Heart left ventricle (tissue), 16 donors: Measurements from ENCODE around the gene SLC9A8. TPM values are rescaled to one million over a fixed set of nuclear protein-coding genes. Genes with fewer than 3 reads are reported as not detected.
"Not testable (repeated sequence)": the region's sequence is repeated elsewhere in the genome, so short reads cannot be mapped to it uniquely, and the experiment has no call there.

Experiments
- ATAC-seq, 4 donors: fragments of 200-7000 bp; cut with Tn5 transposase; one replicate each; pipeline ENCODE4 v1.9.1; 2020 to 2022; ENCODE audit warnings: moderate library complexity in 4 of 4, mild to moderate bottlenecking in 3 of 4, moderate number of reproducible peaks in 1 of 4
- DNase-seq, 5 donors: peaks; one replicate each; pipeline ENCODE4 v3.0.0-alpha.2; 2020
- H3K27ac ChIP-seq, 12 donors: fragments of 200-600 bp; sonication (generic) in 4 of 12; one replicate each; pipeline versions ENCODE4 v1.5.0 to v1.8.0; 2016 to 2022; ENCODE audit warnings: mild to moderate bottlenecking in 2 of 12
- H3K27me3 ChIP-seq, 9 donors: fragments of 200-600 bp; sonication (generic) in 2 of 9; one replicate each; pipeline versions ENCODE4 v1.5.1 to v1.8.0; 2016 to 2022; ENCODE audit warnings: mild to moderate bottlenecking in 3 of 9
- H3K36me3 ChIP-seq, 9 donors: fragments of 200-600 bp; sonication (generic) in 2 of 9; one replicate each; pipeline versions ENCODE4 v1.5.0 to v1.8.0; 2018 to 2022; ENCODE audit warnings: mild to moderate bottlenecking in 2 of 9
- H3K4me1 ChIP-seq, 12 donors: fragments of 200-600 bp; sonication (generic) in 4 of 12; one replicate each; pipeline versions ENCODE4 v1.5.0 to v1.8.0; 2016 to 2022; ENCODE audit warnings: mild to moderate bottlenecking in 3 of 12
- H3K4me3 ChIP-seq, 12 donors: fragments of 200-600 bp; sonication (generic) in 4 of 12; one replicate each; pipeline versions ENCODE4 v1.5.0 to v1.8.0; 2017 to 2022; ENCODE audit warnings: mild to moderate bottlenecking in 9 of 12, moderate library complexity in 4 of 12
- H3K9me3 ChIP-seq, 12 donors: fragments of 200-600 bp; sonication (generic) in 4 of 12; one replicate each; pipeline versions ENCODE4 v1.5.0 to v1.8.0; 2016 to 2022; ENCODE audit warnings: mild to moderate bottlenecking in 1 of 12
- CTCF ChIP-seq, 12 donors: fragments of 200-600 bp; sonication (generic) in 4 of 12; IDR thresholded peaks; one replicate each; pipeline versions ENCODE4 v1.5.0 to v1.8.0; 2018 to 2022; ENCODE audit warnings: antibody characterized with exemption in 12 of 12, mild to moderate bottlenecking in 5 of 12
- POLR2A ChIP-seq, 2 donors: fragments of 450-650 bp; IDR thresholded peaks; one replicate each; pipeline ENCODE4 v1.6.1; 2017; ENCODE audit warnings: antibody characterized with exemption in 2 of 2, mild to moderate bottlenecking in 2 of 2, moderate library complexity in 2 of 2
- WGBS, 4 donors: extraction: QIAGEN DNeasy Blood & Tissue Kit in 2 of 4; methylation state at CpG; one replicate each; pipeline versions ENCODE4 v1.1.5 to v1.1.7; 2013 to 2018; 5-methylcytosine and 5-hydroxymethylcytosine counted together
- intact Hi-C, 10 donors: fragments of 100-400 bp; cut with DNase I; formaldehyde crosslinking; loops; one replicate each; pipeline versions ENCODE4 v1.11.1 to v1.14.2; 2022
- polyA plus RNA-seq, 2 donors: library from polyadenylated mRNA; stranded (reverse); fragments of 200-250 nt; gene quantifications; one replicate each; pipeline ENCODE4 v1.2.3, GENCODE V29; 2013
- total RNA-seq, 9 donors: library from RNA; depleted of rRNA in 2 of 9; stranded (reverse); fragments of >200 nt in 2 of 9; fragmentation: NEBNext Ultra II Directional in 3 of 9; extraction: Animal tissue kit (Norgen Biotek cat#: 25700) in 3 of 9; gene quantifications; one replicate each; pipeline versions ENCODE4 v1.1.0 to v1.2.4, GENCODE V29; 2016 to 2023
- donor health status: ischemic (EF 13 %, LVEDD 7.1; RV severe dilation, severe dysfunction).
- donor health status: healthy with polysubstance abuse.
- donor health status: DM: no; HTN: yes; CAD: no.
- donor health status: DM: no; HTN: no; CAD: no.
- donor health status: ischemic (EF 25% LVEDD 6.9; RV normal size, moderate dysfunction).
- donor health status: ischemic (EF 25% LVEDD 5.7; RV mildly dilated, moderate dysfunction).
- donor health status: healthy.
- donor health status: DM: yes; HTN: yes; CAD: no.
- donor health status: ischemic (EF 35%, LVEDD 5.7; RV mildly dilated, moderate dysfunction).
- donor health status: nonischemic (EF 11% LVEDD 7.7; RV severe dilation, severe dysfunction).
- donor health status: DM: yes; HTN: yes; CAD: no.
- donor health status: PGD.
- donor health status: ischemic (EF 29% LVEDD 5.4; RV normal size, mild dysfunction).
- donor health status: nonischemic (EF 23%, LVEDD 6.1; RV moderate dilation, normal function).

SLC9A8 gene
- total and polyA plus RNA-seq, 11 donors, result 4.6 to 12.5 (median 6.2) TPM

GRCh38 chr20:49803418-49803817 is 9.2 kb upstream of the SLC9A8 start:
- intact Hi-C loops, result no loop called here
- Histone ChIP-seq H3K36me3 (no peaks in the 10 kb centered on the region), H3K9me3 (no peaks in the 10 kb centered on the region), H3K4me1 (peaks cover 0 to 18% (median 0%) of the 10 kb centered on the region in 12 donors), H3K27ac (no peak overlapping the region), H3K4me3 (no peak overlapping the region), H3K27me3 (no peaks in the 10 kb centered on the region)
- no peak for DNase-seq
- no peak for ATAC-seq
- no peak for TF ChIP-seq CTCF (IDR thresholded peaks at IDR 0.05)
- no peak for TF ChIP-seq POLR2A (IDR thresholded peaks at IDR 0.05)
- WGBS, 4 donors, result 74 to 87% (median 83%) methylated on average over 1 of the region's 1 CpG

- H3K27ac ChIP-seq, result no peak overlapping the region
- DNase-seq (no peak), ATAC-seq (no peak)
- H3K4me3 ChIP-seq, result no peak overlapping the region
- peaks cover 0 to 18% (median 0%) of the 10 kb centered on the region in 12 donors for H3K4me1 ChIP-seq
- H3K27me3 ChIP-seq, result no peaks in the 10 kb centered on the region
- H3K9me3 ChIP-seq, result no peaks in the 10 kb centered on the region
- TF ChIP-seq POLR2A (IDR thresholded peaks at IDR 0.05), result no peak
- TF ChIP-seq CTCF (IDR thresholded peaks at IDR 0.05), result no peak
- WGBS, 4 donors, result 80 to 89% (median 84%) methylated on average over 3 of the region's 3 CpGs
- H3K36me3 ChIP-seq, result no peaks in the 10 kb centered on the region
- intact Hi-C loops, result no loop called here
These were observed 8.3 kb upstream of the SLC9A8 start for GRCh38 chr20:49804364-49804763.

- intact Hi-C loops, H3K9me3 ChIP-seq, H3K27ac ChIP-seq, DNase-seq, ATAC-seq, H3K4me3 ChIP-seq, H3K27me3 ChIP-seq, H3K36me3 ChIP-seq: not testable (repeated sequence)
- WGBS, 4 donors, result 84 to 90% (median 88%) methylated on average over 10 to 11 of the region's 11 CpGs
- peaks cover 0 to 15% (median 0%) of the 10 kb centered on the region in 12 donors for H3K4me1 ChIP-seq
These were observed 7.3 kb upstream of the SLC9A8 start for GRCh38 chr20:49805224-49805876.

GRCh38 chr20:49808753-49809152 is 3.9 kb upstream of the SLC9A8 start:
- Histone ChIP-seq H3K27ac (no peak overlapping the region), H3K27me3 (no peaks in the 10 kb centered on the region), H3K36me3 (no peaks in the 10 kb centered on the region), H3K9me3 (no peaks in the 10 kb centered on the region), H3K4me1 (peaks cover 4 to 16% (median 9%) of the 10 kb centered on the region in 12 donors), H3K4me3 (no peak overlapping the region)
- intact Hi-C loops, result no loop called here
- no peak for ATAC-seq
- TF ChIP-seq CTCF (IDR thresholded peaks at IDR 0.05), result no peak
- no peak for TF ChIP-seq POLR2A (IDR thresholded peaks at IDR 0.05)
- 90 to 95% (median 92%) methylated on average over 8 of the region's 8 CpGs for WGBS, 4 donors
- no peak for DNase-seq
